Fibroblast of gingiva (primary cell): ENCODE measurements around the gene ATAD5.
"Not testable (repeated sequence)": the region's sequence is repeated elsewhere in the genome, so short reads cannot be mapped to it uniquely, and the experiment has no call there.

ENCODE experiments used
- DNase-seq: peaks from one replicate; pipeline ENCODE4 v3.0.0-alpha.2; 2011; ENCODE audit warnings: low read depth

ATAD5 gene

DNA sequence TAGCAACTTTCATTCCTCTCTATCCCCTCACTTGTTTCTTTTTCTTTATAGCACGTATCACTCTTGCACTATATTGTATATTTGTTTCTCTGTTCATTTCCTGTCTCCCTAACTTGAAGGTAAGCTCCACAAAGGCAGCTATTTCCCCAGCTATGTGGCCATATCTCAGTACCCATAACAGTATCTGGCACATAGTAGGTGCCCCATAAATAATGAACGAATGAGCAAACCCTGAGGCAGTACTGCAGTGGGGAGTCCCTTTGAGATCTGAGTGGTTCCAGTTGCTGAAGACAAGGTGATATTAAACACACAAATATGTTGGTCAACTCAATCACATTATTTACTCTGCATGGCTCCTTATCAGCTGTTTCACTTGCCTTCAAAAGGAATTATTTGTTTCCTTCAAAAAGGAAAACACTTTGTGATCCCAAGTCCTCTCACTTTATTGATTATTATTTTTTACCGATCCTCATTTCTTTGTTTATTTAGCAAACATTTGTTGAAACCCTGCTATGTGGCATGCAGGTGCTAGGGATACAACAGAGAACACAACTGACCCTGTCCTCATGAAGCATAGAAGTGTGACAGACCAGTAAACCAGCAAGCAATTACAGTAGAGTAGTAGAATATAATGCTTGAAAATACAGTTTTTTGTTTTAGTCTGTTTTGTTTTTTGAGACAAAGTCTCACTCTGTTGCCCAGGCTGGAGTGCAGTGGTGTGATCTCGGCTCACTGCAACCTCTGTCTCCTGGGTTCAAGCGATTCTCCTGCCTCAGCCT is 84.3 kb downstream of the ATAD5 start:
- DNase-seq = no peak

DNA sequence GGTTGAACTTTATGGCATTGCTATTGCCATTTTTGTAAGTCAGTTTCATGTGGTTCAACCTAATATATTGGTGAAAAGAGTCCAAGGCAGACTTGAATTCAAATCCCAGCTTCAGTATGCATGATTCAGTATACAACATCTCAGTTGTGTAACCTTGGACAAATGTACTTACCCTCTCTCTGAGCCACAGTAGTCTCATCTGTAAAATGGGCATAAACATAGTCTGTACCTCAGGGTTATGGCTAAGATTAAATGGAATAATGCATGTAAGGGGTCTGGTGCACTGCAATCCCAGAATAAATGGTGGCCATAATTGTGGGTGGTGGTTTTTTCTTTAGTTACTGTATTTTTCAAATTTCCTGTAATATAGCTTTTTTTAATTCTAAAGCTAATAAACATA is 85.3 kb downstream of the ATAD5 start:
- DNase-seq = no peak

GRCh38 chr17:30920282-30920681 is 88.5 kb downstream of the ATAD5 start:
- DNase-seq = no peak

DNA sequence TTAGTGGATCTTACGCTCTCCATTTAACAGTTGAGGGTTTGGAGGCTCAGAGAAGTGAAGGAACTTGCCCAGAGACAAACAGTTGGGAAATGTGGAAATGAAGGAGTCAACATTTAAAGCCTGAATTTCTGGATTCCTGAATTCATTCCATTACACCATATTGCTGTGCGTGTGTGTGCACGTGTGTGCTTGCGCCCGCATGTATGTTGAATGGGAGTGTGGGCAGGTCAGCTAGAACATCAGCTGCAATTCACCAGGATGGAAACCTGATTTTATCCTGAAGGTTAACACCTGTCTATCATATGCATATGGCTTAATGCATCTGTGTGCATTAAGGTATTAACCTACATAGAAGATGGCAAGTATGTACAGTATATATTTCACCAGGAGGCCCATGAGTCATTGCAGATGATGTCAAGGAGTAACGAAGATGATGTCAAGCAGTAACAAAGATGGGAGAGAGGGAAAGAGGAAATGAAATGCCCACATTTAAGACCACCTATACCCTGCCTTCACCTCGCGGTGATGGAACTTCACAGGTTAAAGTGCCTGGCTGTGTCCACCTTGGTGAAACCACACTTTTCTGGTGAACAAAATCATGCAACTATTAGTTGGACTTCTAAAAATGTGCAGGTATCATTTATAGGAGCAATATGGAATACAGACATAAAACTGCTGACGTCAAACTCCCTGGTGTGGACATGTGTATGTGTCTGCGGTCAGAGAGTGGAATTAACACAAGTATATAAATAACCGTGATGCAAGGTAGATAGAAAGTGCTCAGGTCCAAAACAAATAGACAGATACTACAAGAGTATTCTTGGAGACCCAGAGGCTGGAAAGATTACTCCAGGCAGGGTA is 89.1 kb downstream of the ATAD5 start:
- no peak for DNase-seq

DNA sequence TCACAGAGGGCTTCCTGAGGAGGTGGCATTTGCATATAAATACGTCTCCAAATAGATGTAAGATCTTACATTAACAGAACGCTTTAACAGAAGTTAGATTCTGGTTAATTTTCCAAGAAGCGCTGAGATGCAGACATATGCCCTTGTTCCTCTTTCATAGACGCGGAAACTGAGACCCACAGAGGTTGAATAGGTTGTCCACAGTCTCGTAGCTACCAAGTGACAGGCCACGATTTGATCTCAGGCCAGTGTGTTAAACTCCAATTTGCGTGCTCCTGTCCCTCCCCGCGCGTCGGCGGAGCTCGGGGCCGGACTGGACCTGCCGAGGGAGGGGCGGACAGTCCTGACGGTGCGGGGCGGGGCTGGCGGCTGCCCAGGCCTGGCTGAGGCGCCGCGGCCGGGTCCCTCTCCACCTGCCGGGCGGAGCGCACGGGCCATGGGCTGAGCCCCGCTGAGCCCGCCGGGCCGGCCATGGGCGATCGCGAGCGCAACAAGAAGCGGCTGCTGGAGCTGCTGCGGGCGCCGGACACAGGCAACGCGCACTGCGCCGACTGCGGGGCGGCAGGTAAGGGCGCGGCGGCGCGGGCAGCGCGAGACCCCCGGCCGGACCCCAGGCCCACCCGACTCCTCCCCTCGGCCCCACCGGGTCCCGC is 89.9 kb downstream of the ATAD5 start, which contains the start of gene ADAP2:
Gene ADAP2 (plus strand): TSS at position 402 of the 653 bp plus-strand sequence. CDS start 70 bp downstream, at position 472.
- DNase-seq = no peak

GRCh38 chr17:30922235-30923030 is 90.7 kb downstream of the ATAD5 start:
- DNase-seq = no peak

DNA sequence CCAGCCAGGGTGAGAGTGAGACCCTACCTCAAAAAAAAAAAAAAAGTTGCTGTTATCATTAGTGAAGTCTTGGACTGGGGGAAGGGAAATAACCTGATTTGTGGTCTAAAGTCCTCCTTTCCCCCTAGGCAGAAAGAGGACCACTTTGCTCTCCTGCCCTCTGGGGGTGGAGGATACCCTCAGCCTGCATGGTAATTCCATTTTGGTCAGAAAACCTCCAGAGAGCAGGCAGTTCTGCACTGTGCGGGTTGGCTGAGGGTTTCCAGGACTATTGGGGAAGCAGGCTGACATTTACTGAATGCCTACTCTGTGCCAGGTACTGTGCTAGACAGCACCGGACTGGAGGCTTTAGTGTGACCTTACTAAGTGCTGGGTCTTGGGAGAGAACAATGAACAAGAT is 92.6 kb downstream of the ATAD5 start:
- no peak for DNase-seq

DNA sequence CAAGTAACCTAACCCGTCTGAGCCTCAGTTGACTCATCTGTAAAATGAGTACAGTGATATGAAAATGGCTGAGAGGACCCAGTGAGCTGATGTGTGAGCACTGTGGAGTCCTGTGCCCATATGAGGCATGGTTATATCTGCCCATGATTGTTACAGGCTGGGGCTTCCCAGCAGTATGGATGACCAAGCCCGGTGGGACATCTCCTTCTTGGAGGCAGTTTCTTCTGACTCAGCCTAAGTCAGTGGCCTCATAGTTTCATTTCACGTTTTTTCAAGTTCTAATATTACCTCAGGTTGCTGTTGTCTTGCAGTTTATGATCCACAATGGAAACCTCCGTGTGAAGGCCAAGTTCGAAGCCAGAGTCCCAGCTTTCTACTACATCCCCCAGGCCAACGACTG is 94.8 kb downstream of the ATAD5 start:
- no peak for DNase-seq

- no peak for DNase-seq
These were observed 96.0 kb downstream of the ATAD5 start for GRCh38 chr17:30927756-30928155.

- DNase-seq = no peak
These were observed 96.8 kb downstream of the ATAD5 start for GRCh38 chr17:30928584-30928983.

- DNase-seq = no peak
These were observed 97.4 kb downstream of the ATAD5 start for GRCh38 chr17:30929081-30929633.

DNA sequence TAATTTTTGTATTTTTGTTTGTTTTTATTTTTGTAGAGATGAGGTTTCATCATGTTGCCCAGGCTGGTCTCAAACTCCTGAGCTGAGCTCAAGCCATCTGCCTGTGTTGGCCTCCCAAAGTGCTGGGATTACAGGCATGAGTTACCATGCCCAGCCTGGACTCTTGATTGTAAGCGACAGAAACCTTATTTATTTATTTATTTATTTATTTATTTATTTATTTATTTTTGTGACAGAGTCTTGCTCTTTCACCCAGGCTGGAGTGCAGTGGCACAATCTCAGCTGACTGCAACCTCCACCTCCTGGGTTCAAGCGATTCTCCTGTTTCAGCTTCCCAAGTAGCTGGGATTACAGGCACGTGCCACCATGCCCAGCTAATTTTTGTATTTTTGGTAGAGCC is 98.1 kb downstream of the ATAD5 start:
- DNase-seq = not testable (repeated sequence)

DNA sequence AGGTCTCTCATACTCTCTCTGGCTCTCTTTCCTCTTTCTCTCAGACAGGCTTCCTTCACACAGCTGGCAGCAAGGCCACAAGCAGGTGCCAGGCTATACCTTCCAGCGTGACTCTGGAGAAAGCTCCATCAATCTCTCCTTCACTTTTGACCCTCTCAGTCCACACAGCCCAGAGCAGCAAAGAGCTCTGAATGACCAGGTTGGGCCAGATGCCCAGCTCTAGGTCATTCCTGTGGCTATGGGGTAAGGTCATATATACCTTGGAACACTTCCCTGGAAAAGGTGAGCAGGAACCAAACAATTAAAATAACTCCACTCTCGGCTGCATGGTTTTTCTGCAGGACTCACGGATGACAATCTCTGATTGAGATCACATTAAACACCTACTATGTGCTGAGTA is 98.7 kb downstream of the ATAD5 start:
- DNase-seq = no peak

DNA sequence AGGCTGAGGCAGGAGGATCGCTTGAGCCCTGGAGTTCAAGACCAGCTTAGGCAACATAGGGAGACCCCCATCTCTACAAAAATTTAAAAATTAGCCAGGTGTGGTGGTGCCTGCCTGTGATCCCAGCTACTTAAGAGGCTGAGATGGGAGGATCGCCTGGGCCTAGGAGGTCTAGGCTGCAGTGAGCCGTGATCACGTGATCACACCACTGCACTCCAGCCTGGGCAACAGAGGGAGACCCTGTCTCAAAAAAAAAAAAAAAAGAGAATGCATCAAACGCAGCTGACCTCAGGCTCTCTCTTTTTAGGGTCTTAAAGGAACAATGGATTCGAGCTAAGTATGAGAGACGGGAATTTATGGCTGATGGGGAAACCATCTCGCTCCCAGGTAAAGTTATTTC is 99.8 kb downstream of the ATAD5 start:
- not testable (repeated sequence) for DNase-seq

DNA sequence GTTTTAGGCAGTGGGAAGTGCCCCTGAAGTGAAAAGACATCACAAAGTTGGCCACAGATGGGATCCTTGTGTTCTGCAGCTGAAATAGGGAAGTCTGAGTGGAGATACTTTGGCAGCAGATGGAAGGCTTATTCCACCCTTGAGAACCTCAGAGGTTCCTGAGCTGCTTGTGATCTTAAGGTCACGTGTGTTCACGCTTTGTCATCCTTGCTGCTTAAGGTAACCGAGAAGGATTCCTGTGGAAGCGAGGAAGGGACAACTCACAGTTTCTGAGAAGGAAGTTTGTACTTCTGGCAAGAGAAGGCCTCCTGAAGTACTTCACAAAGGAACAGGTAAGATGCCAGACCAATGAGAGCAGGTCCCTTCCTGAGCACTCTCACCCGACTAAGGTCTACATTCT is 102.2 kb downstream of the ATAD5 start:
- DNase-seq = no peak

GRCh38 chr17:30939051-30939689 is 107.4 kb downstream of the ATAD5 start:
- DNase-seq = no peak

DNA sequence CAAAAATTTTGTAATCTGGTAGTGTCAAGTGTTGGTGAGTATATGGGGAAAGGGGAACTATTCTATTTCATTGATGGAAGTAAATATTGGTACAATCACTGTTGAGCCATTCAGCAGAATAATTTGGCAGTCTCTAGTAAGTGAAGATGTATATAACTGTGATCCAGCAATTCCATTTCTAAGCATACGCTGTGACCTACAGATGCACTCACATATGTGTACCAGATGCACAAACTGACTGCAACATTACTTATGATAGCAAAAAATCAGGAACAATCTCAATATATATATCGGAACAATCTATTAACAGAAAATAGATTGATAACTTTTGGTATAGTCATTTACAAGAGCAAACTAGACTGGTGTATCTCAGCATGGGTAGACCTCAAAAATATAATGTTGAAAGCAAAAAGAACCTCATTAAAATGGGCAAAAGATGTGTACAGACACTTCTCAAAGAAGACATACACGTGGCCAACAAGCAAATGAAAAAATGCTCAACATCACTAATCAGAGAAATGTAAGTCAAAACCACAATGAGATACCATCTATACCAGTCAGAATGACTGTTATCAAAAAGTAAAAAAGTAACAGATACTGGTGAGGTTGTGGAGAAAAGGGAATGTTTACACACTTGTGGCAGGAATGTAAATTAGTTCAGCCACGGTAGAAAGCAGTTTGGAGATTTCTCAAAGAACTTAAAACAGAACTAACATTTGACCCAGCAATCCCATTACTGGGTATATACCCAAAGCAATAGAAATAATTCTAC is 110.7 kb downstream of the ATAD5 start:
- DNase-seq = no peak
